GM12878 (cell line): ENCODE measurements around the gene CELSR3. TPM values are rescaled to one million over a fixed set of nuclear protein-coding genes. Genes with fewer than 3 reads are reported as not detected.

Source experiments
- ATAC-seq: fragments of 200-7000 bp; cut with Tn5 transposase; 3 replicates; pipeline ENCODE4 v1.9.1; 2020; ENCODE audit warnings: mild to moderate bottlenecking, moderate library complexity
- BruUV-seq: library from RNA; stranded (reverse); fragments of 400-500 nt; replicated peaks from 2 replicates; lab custom pipeline; 2021; lab: Mats Ljungman, UMichigan
- CTCF ChIA-PET: fragments of 300-600 bp; sonication (Branson Sonifier 250); formaldehyde crosslinking; extraction: SDS; loops from one replicate; lab custom pipeline; 2021; ENCODE audit warnings: inconsistent platforms; lab: Yijun Ruan, JAX
- POLR2A ChIA-PET: fragments of 350-600 bp; formaldehyde crosslinking; extraction: SDS; loops from one replicate; lab custom pipeline; 2021; ENCODE audit warnings: inconsistent platforms; lab: Charles Lee
- RAD21 ChIA-PET: fragments of 300-600 bp; sonication (Branson Sonifier 250); formaldehyde crosslinking; loops from one replicate; lab custom pipeline; 2023; ENCODE audit warnings: antibody characterized with exemption; ENCODE audit not compliant: unreplicated experiment; lab: Charles Lee
- SMC1A ChIA-PET: fragments of 300-600 bp; sonication (Branson Sonifier 250); formaldehyde crosslinking; loops from one replicate; lab custom pipeline; 2023; ENCODE audit not compliant: unreplicated experiment, uncharacterized antibody; lab: Charles Lee
- DNase-seq: peaks from one replicate; pipeline ENCODE4 v3.0.0-alpha.2; 2011; ENCODE audit warnings: low read depth, low spot score
- FAIRE-seq: peaks from 3 replicates; lab custom pipeline; 2011; peaks lifted over from hg19 to GRCh38; lab: Jason Lieb, UNC
- H2AFZ ChIP-seq: 2 replicates; pipeline ENCODE4 v1.6.0; 2011; ENCODE audit warnings: low read depth, low read length, control low read depth; ENCODE audit not compliant: control insufficient read depth
- H3K27ac ChIP-seq: 2 replicates; pipeline ENCODE4 v1.5.1; 2011; ENCODE audit warnings: control low read depth; ENCODE audit not compliant: control insufficient read depth, insufficient read depth
- H3K27me3 ChIP-seq, 2 experiments: replicated peaks in 1 of 2; 2 replicates each; pipeline versions ENCODE4 v1.6.0 to v1.6.1; 2011; ENCODE audit warnings: low read length in 1 of 2; ENCODE audit not compliant: control insufficient read depth in 2 of 2, insufficient read depth in 2 of 2
- H3K36me3 ChIP-seq, 2 experiments: 2 replicates each; pipeline ENCODE4 v1.5.1; 2011; ENCODE audit warnings: low read length in 1 of 2; ENCODE audit not compliant: control insufficient read depth in 2 of 2, insufficient read depth in 2 of 2
- H3K4me1 ChIP-seq: 2 replicates; pipeline ENCODE4 v1.6.1; 2011; ENCODE audit warnings: mild to moderate bottlenecking, low read length, moderate library complexity, mixed read lengths; ENCODE audit not compliant: control insufficient read depth, insufficient read depth
- H3K4me2 ChIP-seq: 2 replicates; pipeline ENCODE4 v1.6.0; 2011; ENCODE audit warnings: control low read depth; ENCODE audit not compliant: control insufficient read depth, insufficient read depth
- H3K4me3 ChIP-seq: fragments of 200-600 bp; sonication (generic); 2 replicates; pipeline ENCODE4 v1.5.1; 2016
- H3K79me2 ChIP-seq: 2 replicates; pipeline ENCODE4 v1.6.0; 2011; ENCODE audit warnings: low read length; ENCODE audit not compliant: control insufficient read depth, insufficient read depth
- H3K9ac ChIP-seq: 2 replicates; pipeline ENCODE4 v1.8.0; 2011; ENCODE audit warnings: low read length, control low read depth, mixed read lengths; ENCODE audit not compliant: control insufficient read depth, insufficient read depth
- H3K9me3 ChIP-seq: replicated peaks from 3 replicates; pipeline ENCODE4 v1.5.1; 2011; ENCODE audit warnings: mild to moderate bottlenecking, low read length; ENCODE audit not compliant: control insufficient read depth, insufficient read depth
- H4K20me1 ChIP-seq: 2 replicates; pipeline ENCODE4 v1.6.0; 2011; ENCODE audit not compliant: control insufficient read depth, insufficient read depth
- CBX5 ChIP-seq: sonication (generic); IDR thresholded peaks from 2 replicates; pipeline ENCODE4 v1.6.1; 2016; ENCODE audit warnings: low read depth, moderate library complexity, mild to moderate bottlenecking, inconsistent platforms
- NFYB ChIP-seq: IDR thresholded peaks from 2 replicates; pipeline ENCODE4 v1.6.1; 2011; ENCODE audit warnings: low read depth, mild to moderate bottlenecking, low read length, improper control_type of control experiment, moderate library complexity; ENCODE audit not compliant: insufficient read depth
- RAD51 ChIP-seq: fragments of 450-650 bp; IDR thresholded peaks from 2 replicates; pipeline ENCODE4 v1.6.1; 2016; ENCODE audit warnings: moderate library complexity, mild to moderate bottlenecking, inconsistent platforms
- RBBP5 ChIP-seq: fragments of 200-600 bp; sonication (generic); conservative IDR thresholded peaks from 2 replicates; pipeline ENCODE4 v1.6.1; 2016
- ZSCAN29 ChIP-seq: fragments of 450-650 bp; IDR thresholded peaks from 2 replicates; pipeline ENCODE4 v1.6.1; 2017; ENCODE audit warnings: mild to moderate bottlenecking, moderate library complexity
- WGBS: methylation state at CpG from one replicate; pipeline ENCODE4 v1.1.6; 2016; ENCODE audit warnings: low lambda C conversion rate; ENCODE audit not compliant: insufficient replicate concordance, insufficient coverage; ENCODE audit errors: missing lambda C conversion rate; 5-methylcytosine and 5-hydroxymethylcytosine counted together
- in situ Hi-C: fragments of 300-500 bp; cut with MboI; formaldehyde crosslinking; loops from 9 replicates; pipeline ENCODE4 v1.14.3; 2018; ENCODE audit warnings: mixed read lengths
- intact Hi-C: fragments of 100-400 bp; cut with micrococcal nuclease; formaldehyde crosslinking; loops from one replicate; pipeline ENCODE4 v1.14.2; 2022; ENCODE audit not compliant: unreplicated experiment
- polyA plus RNA-seq, 11 experiments: library from polyadenylated mRNA; depleted of rRNA in 4 of 11; unstranded in 6 of 11; stranded (reverse) in 5 of 11; fragments of >200 nt; fragmentation: Nextera tagmentation in 4 of 11; fragmentation: Illumina TruSeq in 1 of 11; extraction: Ambion mirVana in 4 of 11; extraction: Trizol in 1 of 11; gene quantifications; 1 replicate in 1 of 11; 2 replicates in 10 of 11; pipeline versions ENCODE4 v1.2.1 to v1.2.3, GENCODE V29; 2011 to 2016; ENCODE audit warnings: inconsistent platforms in 2 of 11, missing spikeins in 2 of 11, low read depth in 1 of 11
- total RNA-seq, 4 experiments: library from RNA; depleted of rRNA in 3 of 4; stranded (reverse); fragments of >200 nt in 3 of 4; fragmentation: Illumina TruSeq in 1 of 4; extraction: Trizol in 1 of 4; gene quantifications; 2 replicates each; pipeline versions ENCODE4 v1.2.1 to v1.2.3, GENCODE V29; 2013 to 2021
- TF ChIP-seq, protein P1 (sequence below): fragments of 450-650 bp; formaldehyde crosslinking; IDR thresholded peaks from 2 replicates; pipeline ENCODE4 v1.4.0; 2020; ENCODE audit warnings: mild to moderate bottlenecking, moderate library complexity

The CELSR3 gene
- total and polyA plus RNA-seq, 10 of the 15 experiments (the other 5 are each of a cell fraction or from before 2014, with no cell fraction given) = 0.08 to 1.6 (median 0.57) TPM

DNA sequence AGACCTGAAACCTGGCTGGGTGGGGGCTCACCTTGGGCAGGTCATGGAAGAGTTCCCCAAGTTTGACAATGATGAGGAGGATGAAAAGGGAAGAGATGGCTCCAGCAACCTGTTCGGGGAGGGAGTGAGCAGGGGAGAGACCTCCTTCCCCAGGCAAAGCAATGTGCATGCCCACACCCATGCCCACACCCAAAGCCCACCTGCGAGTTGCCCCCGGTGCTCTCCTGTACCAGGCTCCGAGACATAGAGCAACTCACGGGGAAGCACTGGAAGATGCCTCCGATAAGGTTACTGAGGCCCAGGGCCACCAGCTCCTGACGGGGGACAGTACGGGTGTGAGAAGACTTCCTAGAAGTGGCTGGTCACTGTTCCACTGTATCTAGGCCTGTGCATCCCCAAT is 32.3 kb downstream of the CELSR3 start:
- no peak overlapping the region for H3K4me3 ChIP-seq
- FAIRE-seq (no peak), ATAC-seq (no peak), DNase-seq (no peak)
- in situ Hi-C loops = no loop called here
- H4K20me1 ChIP-seq = no peaks in the 10 kb centered on the region
- H3K4me1 ChIP-seq = peaks cover 7% of the 10 kb centered on the region; the same call in 1 of the 2 replicates
- no peak overlapping the region for H3K27ac ChIP-seq
- no peak overlapping the region for H3K9ac ChIP-seq
- ChIA-PET POLR2A (no interaction called here), SMC1A (no interaction called here), CTCF (interaction anchor here (1.5 kb wide), 1 partner anchor 195 kb away, joined by 4 read pairs; no protein-coding TSS in a partner anchor), RAD21 (no interaction called here)
- intact Hi-C loops = no loop called here
- H3K4me2 ChIP-seq = no peak overlapping the region
- H3K79me2 ChIP-seq = peaks cover 3% of the 10 kb centered on the region
- TF ChIP-seq RAD51 (no peak), RBBP5 (no peak), CBX5 (no peak), ZSCAN29 (no peak), NFYB (no peak)
- TF ChIP-seq, protein P1, sequence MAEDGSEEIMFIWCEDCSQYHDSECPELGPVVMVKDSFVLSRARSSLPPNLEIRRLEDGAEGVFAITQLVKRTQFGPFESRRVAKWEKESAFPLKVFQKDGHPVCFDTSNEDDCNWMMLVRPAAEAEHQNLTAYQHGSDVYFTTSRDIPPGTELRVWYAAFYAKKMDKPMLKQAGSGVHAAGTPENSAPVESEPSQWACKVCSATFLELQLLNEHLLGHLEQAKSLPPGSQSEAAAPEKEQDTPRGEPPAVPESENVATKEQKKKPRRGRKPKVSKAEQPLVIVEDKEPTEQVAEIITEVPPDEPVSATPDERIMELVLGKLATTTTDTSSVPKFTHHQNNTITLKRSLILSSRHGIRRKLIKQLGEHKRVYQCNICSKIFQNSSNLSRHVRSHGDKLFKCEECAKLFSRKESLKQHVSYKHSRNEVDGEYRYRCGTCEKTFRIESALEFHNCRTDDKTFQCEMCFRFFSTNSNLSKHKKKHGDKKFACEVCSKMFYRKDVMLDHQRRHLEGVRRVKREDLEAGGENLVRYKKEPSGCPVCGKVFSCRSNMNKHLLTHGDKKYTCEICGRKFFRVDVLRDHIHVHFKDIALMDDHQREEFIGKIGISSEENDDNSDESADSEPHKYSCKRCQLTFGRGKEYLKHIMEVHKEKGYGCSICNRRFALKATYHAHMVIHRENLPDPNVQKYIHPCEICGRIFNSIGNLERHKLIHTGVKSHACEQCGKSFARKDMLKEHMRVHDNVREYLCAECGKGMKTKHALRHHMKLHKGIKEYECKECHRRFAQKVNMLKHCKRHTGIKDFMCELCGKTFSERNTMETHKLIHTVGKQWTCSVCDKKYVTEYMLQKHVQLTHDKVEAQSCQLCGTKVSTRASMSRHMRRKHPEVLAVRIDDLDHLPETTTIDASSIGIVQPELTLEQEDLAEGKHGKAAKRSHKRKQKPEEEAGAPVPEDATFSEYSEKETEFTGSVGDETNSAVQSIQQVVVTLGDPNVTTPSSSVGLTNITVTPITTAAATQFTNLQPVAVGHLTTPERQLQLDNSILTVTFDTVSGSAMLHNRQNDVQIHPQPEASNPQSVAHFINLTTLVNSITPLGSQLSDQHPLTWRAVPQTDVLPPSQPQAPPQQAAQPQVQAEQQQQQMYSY = no peak
- WGBS = 91% methylated on average over 8 of the region's 8 CpGs
- BruUV-seq = no TSS peak
- no peaks in the 10 kb centered on the region for H3K27me3 ChIP-seq
- no peaks in the 10 kb centered on the region for H3K9me3 ChIP-seq
- H3K36me3 ChIP-seq = peaks cover 0 to 8% of the 10 kb centered on the region in 2 experiments; a peak in 3 of 4 replicates
- no peak overlapping the region for H2AFZ ChIP-seq
